Retinal pigment epithelial cell (primary cell): Measurements from ENCODE around the gene LRRC47.

Source experiments
- DNase-seq: peaks from one replicate; pipeline ENCODE4 v3.0.0-alpha.2; 2010; ENCODE audit warnings: low read depth
- H3K4me3 ChIP-seq: 2 replicates; pipeline ENCODE4 v1.5.1; 2011; ENCODE audit warnings: mild to moderate bottlenecking, low read length, control low read depth, moderate library complexity
- CTCF ChIP-seq: conservative IDR thresholded peaks from 2 replicates; pipeline ENCODE4 v1.5.1; 2011; ENCODE audit warnings: low read depth, low read length, control low read depth, inconsistent platforms

LRRC47 gene

GRCh38 chr1:3773572-3774275 lies 22.6 kb downstream of the LRRC47 start:
- H3K4me3 ChIP-seq, result no peak overlapping the region
- TF ChIP-seq CTCF, result no peak
- no peak for DNase-seq

DNA sequence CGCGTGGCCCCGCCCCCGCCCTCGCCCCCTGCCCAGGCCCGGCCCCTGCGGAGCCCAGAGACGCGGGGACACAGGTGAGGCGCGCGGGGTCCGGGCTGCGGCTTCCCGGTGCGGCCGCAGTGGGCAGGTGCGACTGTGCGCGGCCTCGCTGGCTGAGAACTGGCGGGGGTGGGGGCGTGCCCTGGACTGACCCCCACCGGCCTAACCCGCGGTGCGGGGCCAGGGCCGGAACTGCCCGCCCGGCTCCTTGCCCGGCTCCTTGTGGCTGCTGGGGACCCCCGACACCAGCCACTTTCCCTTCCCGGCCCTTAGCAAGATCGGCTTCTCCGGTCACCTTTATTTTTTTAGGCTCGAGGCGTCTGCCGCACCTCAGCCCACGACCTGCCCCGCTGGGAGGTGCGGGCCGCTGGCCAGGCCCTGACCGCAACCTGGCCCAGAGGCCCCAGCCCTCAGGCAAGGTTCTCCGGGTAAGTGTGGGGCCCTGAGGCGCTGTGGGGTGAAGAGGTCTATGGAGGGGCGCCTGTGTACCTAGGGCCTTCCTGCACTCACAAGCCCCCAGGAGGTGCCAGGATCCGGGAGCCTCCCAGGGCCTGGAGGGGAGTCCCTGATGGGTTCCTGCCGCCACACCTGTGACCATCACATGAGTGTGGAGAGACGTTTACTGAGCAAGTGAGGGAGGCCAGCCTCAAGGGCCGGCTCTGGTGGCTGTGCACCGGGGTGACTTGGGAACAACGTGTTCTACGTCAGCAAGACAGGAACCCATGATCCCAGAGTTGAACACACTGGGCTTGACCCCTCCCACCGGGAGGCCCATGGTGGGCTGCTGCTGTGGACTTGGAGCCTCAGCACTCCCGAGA lies 23.4 kb downstream of the LRRC47 start, which contains the start of gene SMIM1:
Gene SMIM1 (plus strand): TSS at position 35 of the 857 bp plus-strand sequence. CDS start 2,625 bp downstream, outside the sequence.
- DNase-seq, result no peak
- H3K4me3 ChIP-seq, result peak within 1 kb of the TSS; percentile 51
- TF ChIP-seq CTCF, result no peak

GRCh38 chr1:3772027-3772714 lies 24.1 kb downstream of the LRRC47 start:
- DNase-seq, result peak; percentile 37
- TF ChIP-seq CTCF, result no peak
- H3K4me3 ChIP-seq, result peak overlapping the region; percentile 51

DNA sequence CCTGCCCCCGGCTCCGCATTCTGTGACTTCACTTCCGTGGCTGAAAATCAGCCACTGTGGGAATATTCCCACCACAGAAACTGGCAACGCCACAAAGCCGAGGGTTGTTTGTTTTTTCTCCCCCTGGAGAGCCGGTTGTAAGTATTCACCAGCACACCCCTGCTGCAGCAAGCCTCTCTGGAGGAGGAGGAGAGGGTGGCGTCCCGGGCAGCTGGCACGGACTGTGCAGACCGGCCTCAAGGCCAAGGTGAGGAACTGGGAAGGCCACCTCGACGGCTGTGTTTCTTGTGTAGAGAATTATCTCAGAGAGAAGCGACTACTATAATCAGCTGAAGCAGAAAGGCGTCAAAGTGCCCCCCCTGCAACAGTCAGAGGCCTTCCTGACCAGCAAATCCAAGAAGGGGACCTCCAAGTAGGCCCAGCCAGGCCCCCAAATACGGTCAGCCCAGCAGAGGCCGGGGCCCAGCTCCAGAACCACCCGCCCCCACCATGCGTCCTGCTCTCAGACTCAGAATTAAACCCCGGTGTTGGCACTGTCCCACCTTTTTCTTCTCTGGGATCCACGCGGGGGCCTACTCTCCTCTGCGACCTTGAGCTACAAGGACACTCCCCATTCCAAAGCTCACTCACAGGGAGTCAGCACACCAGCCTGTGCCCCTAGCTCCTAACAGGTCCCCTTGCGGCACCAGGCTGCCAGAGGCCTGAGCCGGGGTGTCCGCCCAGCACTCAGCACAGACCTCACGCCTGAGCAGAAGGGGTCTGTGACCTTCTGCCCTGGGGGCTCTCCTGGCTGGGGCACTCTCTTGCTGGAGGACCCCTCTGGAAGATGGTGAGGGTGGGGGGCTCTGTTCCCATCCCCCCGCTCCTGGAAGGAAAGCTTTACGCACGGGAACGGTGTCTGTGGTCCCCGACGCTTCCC lies 24.9 kb downstream of the LRRC47 start:
- TF ChIP-seq CTCF, result no peak
- peak overlapping the region; percentile 51 for H3K4me3 ChIP-seq
- DNase-seq, result no peak

DNA sequence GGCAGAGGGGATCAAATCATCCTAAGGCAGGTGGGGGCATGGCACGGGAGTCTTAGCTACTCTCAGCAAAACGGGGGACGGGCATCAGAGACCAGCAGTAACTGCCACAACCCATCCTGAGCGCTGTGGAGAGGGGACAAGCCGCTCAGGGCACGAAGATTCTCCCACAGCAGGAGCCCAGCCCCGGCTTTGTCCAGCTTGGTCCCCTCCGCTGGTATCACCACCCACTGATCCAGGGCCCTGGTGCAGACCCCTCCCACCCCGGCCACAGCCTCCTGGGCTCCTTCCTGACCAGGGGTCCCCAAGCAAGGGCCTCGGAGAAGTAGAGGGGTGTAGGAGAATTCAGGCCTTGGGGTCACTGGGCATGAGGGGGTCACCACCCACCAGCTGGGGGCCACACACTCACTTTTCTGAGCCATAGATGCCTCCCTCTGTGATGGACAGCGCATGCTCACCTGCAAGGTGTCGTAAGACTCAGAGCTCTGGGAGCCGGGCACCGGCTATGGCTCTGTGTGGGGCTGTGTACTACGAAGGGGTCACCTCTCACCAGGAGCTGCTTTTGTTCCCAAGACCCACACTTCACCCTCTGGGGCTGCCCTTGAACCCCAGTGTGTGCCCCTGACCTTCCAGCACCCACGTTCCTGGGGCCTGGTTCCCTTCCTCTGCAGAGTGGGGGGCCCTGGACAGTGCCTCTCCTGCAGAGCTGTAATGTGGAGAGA lies 26.1 kb downstream of the LRRC47 start:
- TF ChIP-seq CTCF, result no peak
- no peak for DNase-seq
- no peak overlapping the region for H3K4me3 ChIP-seq
